Heart left ventricle (tissue), 13 donors: ENCODE data around the gene LRMDA.

ENCODE experiments used
- POLR2A ChIP-seq, 2 donors: fragments of 450-650 bp; IDR thresholded peaks; one replicate each; pipeline ENCODE4 v1.6.1; 2017; ENCODE audit warnings: antibody characterized with exemption in 2 of 2, mild to moderate bottlenecking in 2 of 2, moderate library complexity in 2 of 2
- TF ChIP-seq, protein P1 (sequence below), 12 donors: fragments of 200-600 bp; sonication (generic) in 4 of 12; IDR thresholded peaks; one replicate each; pipeline versions ENCODE4 v1.5.0 to v1.8.0; 2018 to 2022; ENCODE audit warnings: antibody characterized with exemption in 12 of 12, mild to moderate bottlenecking in 5 of 12
- donor health status: ischemic (EF 13 %, LVEDD 7.1; RV severe dilation, severe dysfunction).
- donor health status: DM: no; HTN: yes; CAD: no.
- donor health status: DM: no; HTN: no; CAD: no.
- donor health status: ischemic (EF 25% LVEDD 6.9; RV normal size, moderate dysfunction).
- donor health status: ischemic (EF 25% LVEDD 5.7; RV mildly dilated, moderate dysfunction).
- donor health status: ischemic (EF 35%, LVEDD 5.7; RV mildly dilated, moderate dysfunction).
- donor health status: nonischemic (EF 11% LVEDD 7.7; RV severe dilation, severe dysfunction).
- donor health status: DM: yes; HTN: yes; CAD: no.
- donor health status: PGD.
- donor health status: ischemic (EF 29% LVEDD 5.4; RV normal size, mild dysfunction).
- donor health status: nonischemic (EF 23%, LVEDD 6.1; RV moderate dilation, normal function).

DNA sequence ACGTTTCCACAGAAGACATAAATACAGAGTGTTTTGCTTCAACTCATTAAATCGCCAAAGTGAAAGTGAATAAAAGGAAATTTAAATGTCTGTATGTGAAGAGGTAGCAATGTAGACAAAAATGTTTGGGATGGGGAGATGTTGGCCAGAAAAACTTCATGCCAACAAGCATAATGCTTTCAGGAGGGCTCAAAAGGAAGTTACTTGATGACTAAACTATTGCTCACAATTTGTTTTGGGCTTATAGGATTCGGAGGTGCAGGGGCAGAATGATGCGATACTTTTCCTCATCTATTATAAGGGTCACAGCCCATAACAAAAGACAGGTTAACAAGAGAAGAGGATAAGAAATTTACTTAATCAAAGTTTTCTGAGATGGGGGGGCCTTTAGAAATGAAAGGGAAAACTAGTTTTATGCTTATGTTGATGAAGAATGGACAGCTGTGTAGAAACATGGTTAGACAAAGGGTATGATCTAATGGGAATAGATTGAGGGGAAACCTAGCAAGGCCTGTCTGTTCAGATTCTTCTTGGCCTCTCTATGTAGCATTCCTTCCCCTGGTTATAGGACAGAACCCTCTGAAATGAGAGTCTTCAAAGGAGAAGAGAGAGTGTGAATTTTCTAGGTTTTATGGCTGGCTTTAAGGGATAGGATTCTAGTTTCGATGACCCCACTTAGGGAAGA, 898.6 kb downstream of the LRMDA start:
- TF ChIP-seq, protein P1, sequence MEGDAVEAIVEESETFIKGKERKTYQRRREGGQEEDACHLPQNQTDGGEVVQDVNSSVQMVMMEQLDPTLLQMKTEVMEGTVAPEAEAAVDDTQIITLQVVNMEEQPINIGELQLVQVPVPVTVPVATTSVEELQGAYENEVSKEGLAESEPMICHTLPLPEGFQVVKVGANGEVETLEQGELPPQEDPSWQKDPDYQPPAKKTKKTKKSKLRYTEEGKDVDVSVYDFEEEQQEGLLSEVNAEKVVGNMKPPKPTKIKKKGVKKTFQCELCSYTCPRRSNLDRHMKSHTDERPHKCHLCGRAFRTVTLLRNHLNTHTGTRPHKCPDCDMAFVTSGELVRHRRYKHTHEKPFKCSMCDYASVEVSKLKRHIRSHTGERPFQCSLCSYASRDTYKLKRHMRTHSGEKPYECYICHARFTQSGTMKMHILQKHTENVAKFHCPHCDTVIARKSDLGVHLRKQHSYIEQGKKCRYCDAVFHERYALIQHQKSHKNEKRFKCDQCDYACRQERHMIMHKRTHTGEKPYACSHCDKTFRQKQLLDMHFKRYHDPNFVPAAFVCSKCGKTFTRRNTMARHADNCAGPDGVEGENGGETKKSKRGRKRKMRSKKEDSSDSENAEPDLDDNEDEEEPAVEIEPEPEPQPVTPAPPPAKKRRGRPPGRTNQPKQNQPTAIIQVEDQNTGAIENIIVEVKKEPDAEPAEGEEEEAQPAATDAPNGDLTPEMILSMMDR (IDR thresholded peaks at IDR 0.05), result no peak
- no peak for TF ChIP-seq POLR2A (IDR thresholded peaks at IDR 0.05)
